Prostate gland (tissue), 2 donors: ENCODE data around the gene ADGRE2. TPM values are rescaled to one million over a fixed set of nuclear protein-coding genes. Genes with fewer than 3 reads are reported as not detected.

Experiments
- DNase-seq: peaks from one replicate; pipeline ENCODE4 v3.0.0-alpha.2; 2019; ENCODE audit warnings: low spot score
- H3K27ac ChIP-seq, 2 donors: fragments of 200-600 bp; sonication (generic); 2 replicates each; pipeline ENCODE4 v1.5.1; 2017 to 2019
- H3K27me3 ChIP-seq: fragments of 200-600 bp; sonication (generic); replicated peaks from 2 replicates; pipeline ENCODE4 v1.5.1; 2019; ENCODE audit not compliant: insufficient read depth
- H3K36me3 ChIP-seq, 2 donors: fragments of 200-600 bp; sonication (generic); 1 replicate in 1 of 2; 2 replicates in 1 of 2; pipeline versions ENCODE4 v1.5.1 to v1.8.1; 2017 to 2019
- H3K4me1 ChIP-seq: fragments of 200-600 bp; sonication (generic); replicated peaks from 2 replicates; pipeline ENCODE4 v1.5.1; 2019
- H3K4me3 ChIP-seq, 2 donors: fragments of 200-600 bp; sonication (generic); 2 replicates each; pipeline ENCODE4 v1.5.1; 2017 to 2019
- H3K9me3 ChIP-seq: fragments of 200-600 bp; sonication (generic); 2 replicates; pipeline ENCODE4 v1.5.1; 2017
- POLR2A ChIP-seq: fragments of 450-650 bp; IDR thresholded peaks from one replicate; pipeline ENCODE4 v1.6.1; 2016; ENCODE audit warnings: antibody characterized with exemption, mild to moderate bottlenecking
- POLR2AphosphoS5 ChIP-seq: sonication (generic); formaldehyde crosslinking; IDR thresholded peaks from one replicate; pipeline ENCODE4 v1.6.1; 2017; ENCODE audit warnings: antibody characterized with exemption
- WGBS: methylation state at CpG from one replicate; pipeline ENCODE4 v1.1.5; 2018; 5-methylcytosine and 5-hydroxymethylcytosine counted together
- intact Hi-C: fragments of 100-400 bp; cut with DNase I; formaldehyde crosslinking; loops from one replicate; pipeline ENCODE4 v1.14.2; 2022
- small RNA-seq, 2 donors: library from RNA; depleted of rRNA; stranded (forward); fragments of <200 nt; gene quantifications; one replicate each; pipeline ENCODE3, GENCODE V24; 2016
- total RNA-seq, 2 donors: library from RNA; depleted of rRNA; stranded (reverse); fragments of >200 nt; gene quantifications; one replicate each; pipeline ENCODE4 v1.1.0, GENCODE V29; 2016
- TF ChIP-seq, protein P1 (sequence below), 4 experiments: fragments of 200-600 bp in 2 of 4; fragments of 450-650 bp in 2 of 4; sonication (generic) in 2 of 4; IDR thresholded peaks; 1 replicate in 3 of 4; 2 replicates in 1 of 4; pipeline ENCODE4 v1.5.1; 2016 to 2019; ENCODE audit warnings: antibody characterized with exemption in 4 of 4, mild to moderate bottlenecking in 2 of 4, moderate library complexity in 2 of 4

ADGRE2 gene
- total RNA-seq, 2 donors from 2014 or later: 3.6 to 4.9 TPM

DNA sequence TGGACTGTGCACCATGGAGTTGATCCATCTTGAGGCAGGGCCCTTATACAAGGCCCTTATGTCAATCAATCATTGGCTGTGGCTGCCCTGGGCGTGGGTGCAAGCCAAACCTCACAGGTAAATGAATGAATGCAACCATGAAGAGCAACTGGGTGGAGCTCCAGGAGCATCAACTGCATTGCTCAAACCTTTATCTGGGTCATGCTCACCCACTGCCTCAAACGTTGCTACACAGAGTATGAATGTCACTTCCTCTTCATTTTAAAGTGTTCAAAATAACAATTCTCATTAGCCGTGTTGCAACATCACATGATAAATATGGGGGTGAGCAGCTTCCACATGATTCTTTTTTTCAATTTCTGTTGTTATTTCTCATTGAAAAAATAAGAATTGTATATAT lies 94.9 kb downstream of the ADGRE2 start:
- DNase-seq: no peak
- Histone ChIP-seq H3K36me3 (no peaks in the 10 kb centered on the region), H3K4me1 (no peaks in the 10 kb centered on the region), H3K27ac (no peak overlapping the region), H3K27me3 (no peaks in the 10 kb centered on the region), H3K4me3 (no peak overlapping the region), H3K9me3 (no peaks in the 10 kb centered on the region)
- intact Hi-C loops: no loop called here
- 48% methylated on average over 3 of the region's 3 CpGs for WGBS
- TF ChIP-seq POLR2A (no peak), POLR2AphosphoS5 (no peak)
- TF ChIP-seq, protein P1, sequence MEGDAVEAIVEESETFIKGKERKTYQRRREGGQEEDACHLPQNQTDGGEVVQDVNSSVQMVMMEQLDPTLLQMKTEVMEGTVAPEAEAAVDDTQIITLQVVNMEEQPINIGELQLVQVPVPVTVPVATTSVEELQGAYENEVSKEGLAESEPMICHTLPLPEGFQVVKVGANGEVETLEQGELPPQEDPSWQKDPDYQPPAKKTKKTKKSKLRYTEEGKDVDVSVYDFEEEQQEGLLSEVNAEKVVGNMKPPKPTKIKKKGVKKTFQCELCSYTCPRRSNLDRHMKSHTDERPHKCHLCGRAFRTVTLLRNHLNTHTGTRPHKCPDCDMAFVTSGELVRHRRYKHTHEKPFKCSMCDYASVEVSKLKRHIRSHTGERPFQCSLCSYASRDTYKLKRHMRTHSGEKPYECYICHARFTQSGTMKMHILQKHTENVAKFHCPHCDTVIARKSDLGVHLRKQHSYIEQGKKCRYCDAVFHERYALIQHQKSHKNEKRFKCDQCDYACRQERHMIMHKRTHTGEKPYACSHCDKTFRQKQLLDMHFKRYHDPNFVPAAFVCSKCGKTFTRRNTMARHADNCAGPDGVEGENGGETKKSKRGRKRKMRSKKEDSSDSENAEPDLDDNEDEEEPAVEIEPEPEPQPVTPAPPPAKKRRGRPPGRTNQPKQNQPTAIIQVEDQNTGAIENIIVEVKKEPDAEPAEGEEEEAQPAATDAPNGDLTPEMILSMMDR (IDR thresholded peaks at IDR 0.05): no peak

Small RNAs within 50 kb of the gene (small RNA-seq; reads per million reads assigned to genes)
- 0 reads per million in 2 donors for gene AC005255.1

Other genes with a start within 250 kb of the ADGRE2 start
- 100 to 1,000 TPM; 137 to 154 TPM for gene TECR, start 249.0 kb downstream of the ADGRE2 start, total RNA-seq
- gene NDUFB7, start 206.5 kb downstream of the ADGRE2 start, total RNA-seq: 100 to 1,000 TPM; 507 to 534 TPM
- 1 to 10 TPM in 1 of 2 donors, under 1 TPM in 1; 0.14 to 1.0 TPM for gene CLEC17A, start 195.5 kb downstream of the ADGRE2 start, total RNA-seq
- gene ADGRE3, start 103.7 kb downstream of the ADGRE2 start, total RNA-seq: under 1 TPM; 0.27 to 0.80 TPM
- 10 to 100 TPM; 26.6 to 39.8 TPM for gene ZNF333, start 88.5 kb downstream of the ADGRE2 start, total RNA-seq
- 1 to 10 TPM in 1 of 2 donors, under 1 TPM in 1; 0.57 to 1.4 TPM for gene OR7A5, start 56.6 kb upstream of the ADGRE2 start, total RNA-seq
- gene OR7C1, start 56.6 kb upstream of the ADGRE2 start, total RNA-seq: 1 to 10 TPM; 3.2 to 5.1 TPM
- not detected for gene OR7A10, start 70.4 kb upstream of the ADGRE2 start, total RNA-seq
- gene OR7A17, start 107.6 kb upstream of the ADGRE2 start, total RNA-seq: not detected
- not detected for gene OR7C2, start 162.9 kb upstream of the ADGRE2 start, total RNA-seq
- 100 to 1,000 TPM in 1 of 2 donors, under 1 TPM in 1; 0.41 to 255 TPM for gene SLC1A6, start 201.3 kb upstream of the ADGRE2 start, total RNA-seq